ENCODE data around the gene DLX2.
"Not testable (repeated sequence)": the region's sequence is repeated elsewhere in the genome, so short reads cannot be mapped to it uniquely, and the experiment has no call there.

The DLX2 gene

DNA sequence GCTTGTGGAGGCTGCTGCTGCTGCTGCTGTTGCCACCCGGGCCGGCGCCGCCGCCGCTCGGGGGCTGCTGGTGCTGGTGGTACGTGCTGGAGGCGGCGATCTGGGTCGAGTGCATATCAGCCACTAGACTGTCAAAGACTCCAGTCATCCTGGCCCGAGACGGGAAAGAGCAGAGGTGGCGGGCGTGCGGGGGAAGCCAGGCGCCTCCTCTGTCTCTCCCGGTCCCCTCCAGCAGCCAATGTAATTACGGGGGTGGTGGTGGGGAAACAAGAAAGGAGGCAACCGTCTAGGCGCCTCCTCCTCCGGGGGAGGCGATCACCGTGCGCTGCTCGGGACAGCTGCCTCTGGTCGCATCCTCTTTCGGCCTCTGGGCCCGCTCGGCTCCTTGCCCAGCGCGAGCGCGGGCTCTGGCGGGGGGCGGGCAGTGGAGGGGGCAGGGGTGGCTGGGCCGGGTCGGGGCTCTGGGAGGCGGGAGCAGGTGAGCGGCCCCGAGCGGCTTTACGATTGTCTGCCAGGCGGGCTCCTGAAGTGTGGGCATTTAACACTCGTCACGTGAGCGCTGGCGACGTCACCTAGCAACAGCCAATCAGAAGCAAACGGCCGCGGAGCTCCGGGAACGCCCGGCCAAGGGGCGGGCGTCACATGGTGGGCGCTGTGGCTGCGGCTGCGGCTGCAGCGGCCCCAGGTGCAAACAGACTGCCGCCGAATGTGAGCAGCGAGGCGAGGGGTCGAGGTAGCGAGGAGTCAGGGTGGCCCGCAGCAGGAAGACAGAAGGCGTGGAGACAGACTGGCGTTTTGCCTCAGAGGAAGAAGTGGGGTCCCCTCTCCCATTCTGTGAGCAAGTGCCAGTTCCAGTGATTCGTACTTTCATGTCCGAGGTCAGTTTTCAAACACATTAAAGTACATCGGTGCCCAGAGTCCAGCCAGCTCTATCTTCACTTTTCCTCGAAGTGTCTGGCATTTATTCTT lies at the start of gene DLX2:
TSS of gene DLX2 (minus strand) at position 510 of the 969 bp plus-strand sequence. CDS start at position 148, 362 bp downstream.
- peak; percentile 97 for DNase-seq

DNA sequence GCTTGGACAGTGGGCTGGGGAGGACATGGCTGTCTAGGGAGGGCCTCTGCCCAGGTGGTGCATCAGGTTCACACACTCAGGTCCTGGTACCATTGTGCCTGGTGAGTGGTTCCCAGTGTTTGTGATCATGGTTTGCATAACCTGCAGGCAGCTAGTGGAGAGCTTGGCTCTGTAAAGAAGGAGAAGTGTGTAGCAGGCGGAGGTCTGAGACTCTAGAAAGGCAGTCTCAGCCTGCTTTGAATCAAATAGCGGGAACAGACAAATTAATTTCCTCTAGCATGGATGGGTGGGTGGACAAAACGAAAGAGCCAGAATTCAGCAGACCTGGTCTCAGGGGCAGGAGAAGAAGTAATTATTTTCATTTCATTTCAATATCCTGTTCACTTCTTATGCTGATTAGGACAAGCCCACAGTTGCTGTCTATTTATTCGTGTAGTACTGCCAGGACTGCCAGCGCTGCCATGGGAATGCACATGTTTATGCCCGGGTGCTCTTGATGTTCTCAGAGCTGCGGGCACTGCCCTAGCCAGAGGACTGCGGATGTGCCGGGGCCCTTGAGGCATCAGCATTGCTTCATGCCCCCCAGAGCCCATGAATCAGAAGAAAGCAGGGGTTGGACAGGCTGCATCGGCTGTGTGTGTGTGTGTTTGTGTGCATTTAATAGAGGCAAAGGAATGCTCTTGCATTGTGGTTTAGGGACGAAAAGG lies 45.4 kb upstream of the DLX2 start:
- DNase-seq: no peak

GRCh38 chr2:172143817-172144216 lies 41.1 kb upstream of the DLX2 start:
- DNase-seq: no peak

GRCh38 chr2:172138727-172139126 lies 36.0 kb upstream of the DLX2 start:
- DNase-seq: not testable (repeated sequence)

- no peak for DNase-seq
Observed at GRCh38 chr2:172137943-172138342, 35.2 kb upstream of the DLX2 start.

DNA sequence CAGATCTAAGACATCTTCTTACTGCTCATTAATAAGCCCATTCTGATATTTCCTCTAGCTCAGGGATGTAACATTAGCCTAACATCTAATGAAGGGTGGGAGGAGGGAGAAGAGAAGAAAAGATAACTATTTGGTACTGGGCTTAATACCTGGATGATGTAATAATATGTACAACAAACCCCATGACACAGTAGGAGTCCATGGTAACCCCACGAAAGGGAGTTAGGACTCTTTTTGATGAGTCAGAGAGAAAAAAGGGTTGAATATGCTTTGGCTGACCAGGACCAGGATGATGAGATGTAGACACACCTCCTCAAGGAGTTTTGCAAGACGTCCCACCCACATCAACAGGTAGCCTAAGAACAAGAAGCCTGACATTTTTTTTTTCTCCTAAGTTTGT lies 34.4 kb upstream of the DLX2 start:
- no peak for DNase-seq

DNA sequence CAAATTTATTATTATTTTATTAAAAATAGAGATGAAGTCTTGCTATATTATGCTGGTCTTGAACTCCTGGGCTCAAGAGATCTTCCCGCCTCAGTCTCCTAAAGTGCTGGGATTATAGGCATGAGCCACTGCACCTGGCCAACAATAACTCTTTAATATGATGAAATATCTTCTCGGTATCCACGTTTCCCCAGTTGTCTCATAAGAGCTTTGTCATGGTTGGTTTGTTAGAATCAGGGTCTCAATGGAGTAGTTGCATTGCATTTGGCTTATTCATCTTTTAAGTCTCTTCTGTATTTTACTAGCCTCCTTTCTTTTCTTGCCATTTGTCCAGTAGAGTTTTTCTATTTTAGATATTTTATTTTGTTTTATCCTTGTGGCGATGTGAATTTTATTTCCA lies 32.7 kb upstream of the DLX2 start:
- no peak for DNase-seq

GRCh38 chr2:172134270-172134669 lies 31.6 kb upstream of the DLX2 start:
- DNase-seq: peak; percentile 32

- no peak for DNase-seq
Observed at GRCh38 chr2:172131713-172132555, 29.2 kb upstream of the DLX2 start.

GRCh38 chr2:172129404-172129803 lies 26.7 kb upstream of the DLX2 start:
- DNase-seq: no peak

DNA sequence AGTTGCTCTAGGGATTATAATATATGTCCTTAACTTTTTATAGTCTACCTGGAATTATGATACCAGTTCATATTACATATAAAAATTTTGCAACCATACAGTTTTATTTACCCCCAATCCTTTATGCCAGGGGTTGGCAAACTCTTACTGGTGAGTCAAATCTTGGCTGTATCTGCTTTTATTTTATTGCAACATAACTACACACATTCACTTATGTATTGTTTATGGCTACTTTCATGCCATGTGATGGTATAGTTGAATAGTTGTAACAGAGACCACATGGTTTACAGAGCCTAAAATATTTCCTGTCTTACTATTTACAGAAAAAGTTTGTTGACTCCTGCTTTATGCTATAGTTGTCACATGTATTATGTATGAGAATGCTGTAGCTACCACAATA lies 25.8 kb upstream of the DLX2 start:
- DNase-seq: no peak

GRCh38 chr2:172120118-172120517 lies 17.4 kb upstream of the DLX2 start:
- no peak for DNase-seq

DNA sequence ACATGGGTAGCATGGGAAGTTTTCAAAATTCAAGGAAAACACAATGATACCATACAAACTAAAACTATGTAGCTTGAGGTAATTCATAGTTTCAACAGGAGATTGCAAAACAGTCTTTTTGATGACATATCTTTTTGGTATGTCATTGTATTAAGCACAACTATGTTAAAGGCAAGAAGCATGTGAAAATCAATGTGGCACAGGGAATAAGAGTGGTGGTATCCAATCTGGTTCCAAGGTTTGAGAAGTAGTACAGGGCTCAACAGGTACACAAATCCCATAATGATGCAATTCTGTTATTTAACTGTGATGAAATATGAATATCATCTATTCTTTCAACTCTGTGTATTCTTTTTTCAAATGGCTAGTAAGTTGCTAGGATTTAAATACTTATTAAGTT lies 16.4 kb upstream of the DLX2 start:
- no peak for DNase-seq

DNA sequence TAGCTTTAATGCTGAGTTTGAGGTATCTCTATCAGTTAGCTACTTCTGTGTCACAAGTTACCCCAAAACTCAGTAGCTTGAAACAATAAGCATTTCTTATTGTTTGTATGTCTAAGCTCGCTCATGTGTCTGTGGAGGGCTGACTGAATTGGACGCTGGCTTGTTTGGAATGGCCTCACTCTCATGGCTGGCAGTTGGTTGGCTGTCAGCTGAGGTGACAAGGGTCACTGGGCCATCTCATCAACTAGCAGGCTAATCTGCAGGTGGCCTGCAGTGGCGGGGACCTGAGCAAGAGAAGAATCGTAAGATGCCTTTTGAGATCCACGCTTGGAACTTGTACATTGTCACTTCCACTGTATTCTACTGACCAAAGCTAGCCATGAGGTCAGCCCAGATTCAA lies 13.4 kb upstream of the DLX2 start:
- no peak for DNase-seq

DNA sequence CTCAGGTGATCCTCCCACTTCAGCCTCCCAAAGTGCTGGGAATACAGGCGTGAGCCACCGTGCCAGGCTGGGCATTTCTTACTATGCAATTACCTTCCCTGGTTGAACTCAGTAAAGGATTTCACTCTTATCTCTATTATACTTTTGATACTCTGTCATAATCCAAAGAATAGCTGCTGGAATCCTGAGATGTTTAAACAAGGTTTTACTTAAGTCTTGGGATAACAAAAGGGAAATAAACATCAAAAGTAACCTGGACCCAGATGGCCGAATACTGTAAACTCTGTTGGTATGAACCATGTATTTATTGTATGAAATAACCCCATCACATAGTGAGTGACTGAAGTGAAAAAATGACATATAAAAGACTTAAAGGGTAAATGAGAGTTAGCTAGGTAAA lies 11.9 kb upstream of the DLX2 start:
- no peak for DNase-seq

- DNase-seq: not testable (repeated sequence)
Observed at GRCh38 chr2:172114176-172114575, 11.5 kb upstream of the DLX2 start.

DNA sequence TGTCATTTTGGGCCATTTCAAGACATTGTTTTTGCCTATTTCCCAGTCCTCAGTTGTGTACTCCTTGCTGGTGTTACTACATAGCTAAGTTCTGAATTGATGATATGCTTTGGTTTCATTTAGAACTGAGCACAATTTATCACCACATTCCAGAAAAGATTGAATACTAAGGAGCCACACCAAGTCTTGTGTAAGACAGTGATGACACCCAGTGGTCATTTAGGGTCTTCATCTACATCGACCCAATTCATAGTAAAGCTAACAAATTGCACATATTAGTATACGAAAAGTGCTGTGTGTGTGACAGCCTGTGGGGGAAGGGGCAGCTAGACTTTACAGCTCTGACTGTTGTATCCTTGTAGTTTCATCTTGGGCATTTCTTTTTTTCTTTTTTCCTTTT lies 10.9 kb upstream of the DLX2 start:
- DNase-seq: peak; percentile 9

DNA sequence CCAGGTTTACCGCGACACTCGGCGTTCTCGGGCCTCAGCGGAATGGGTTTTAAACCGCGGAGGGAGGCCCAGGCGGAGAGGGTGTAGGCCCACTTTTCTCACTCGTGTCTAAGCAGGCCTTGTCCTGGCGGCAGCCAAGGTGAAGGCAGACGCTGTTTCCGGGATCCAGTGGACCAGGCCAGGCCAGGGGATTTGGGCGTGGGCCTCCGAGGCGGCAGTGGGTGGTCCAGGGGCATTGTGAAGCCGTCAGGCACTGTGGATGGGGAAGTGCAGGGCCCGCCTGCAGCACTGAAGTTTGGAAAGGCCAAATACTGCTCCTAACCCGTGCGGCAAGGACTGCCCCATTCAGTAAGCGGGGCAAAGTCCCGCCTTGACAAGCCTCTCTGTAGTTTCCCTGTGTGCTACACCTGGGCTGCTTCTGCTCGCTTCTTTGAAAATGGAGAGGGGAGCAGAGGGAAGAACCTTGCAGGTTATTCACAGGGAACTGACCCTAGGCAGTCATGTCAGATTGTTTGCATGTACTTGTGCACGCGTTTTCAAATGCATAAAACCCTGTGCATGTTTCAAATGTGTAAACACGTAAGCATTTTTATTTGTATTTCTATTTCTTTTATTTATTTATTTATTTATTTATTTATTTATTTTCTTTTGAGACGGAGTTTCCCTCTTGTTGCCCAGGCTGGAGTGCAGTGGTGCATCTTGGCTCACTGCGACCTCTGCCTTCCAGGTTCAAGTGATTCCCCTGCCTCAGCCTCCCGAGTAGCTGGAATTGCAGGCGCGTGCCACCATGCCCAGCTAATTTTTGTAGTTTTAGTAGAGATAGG lies 7.5 kb upstream of the DLX2 start:
- no peak for DNase-seq

GRCh38 chr2:172109256-172109987 lies 6.7 kb upstream of the DLX2 start:
- DNase-seq: no peak

DNA sequence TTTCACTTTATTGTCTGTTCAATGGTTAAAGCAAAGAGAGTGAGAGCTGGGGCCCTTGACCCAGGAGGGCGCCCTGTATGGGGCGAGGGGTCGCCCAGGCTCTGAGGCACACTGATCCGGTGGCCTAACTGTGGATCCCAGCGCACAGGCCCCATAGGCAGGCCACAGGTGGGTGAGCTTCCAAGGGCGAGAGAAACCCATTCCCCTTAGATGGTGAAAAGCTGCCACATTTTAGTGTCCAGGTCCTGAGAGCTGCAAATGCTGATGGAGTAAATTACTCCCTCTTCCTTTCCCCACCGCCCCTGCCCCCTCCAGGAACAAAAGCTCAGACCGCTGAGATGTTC lies 5.9 kb upstream of the DLX2 start:
- DNase-seq: no peak

Data from NCI-H1436 (cell line).